ENCODE measurements around the gene ASH1L.

Gene ASH1L

DNA sequence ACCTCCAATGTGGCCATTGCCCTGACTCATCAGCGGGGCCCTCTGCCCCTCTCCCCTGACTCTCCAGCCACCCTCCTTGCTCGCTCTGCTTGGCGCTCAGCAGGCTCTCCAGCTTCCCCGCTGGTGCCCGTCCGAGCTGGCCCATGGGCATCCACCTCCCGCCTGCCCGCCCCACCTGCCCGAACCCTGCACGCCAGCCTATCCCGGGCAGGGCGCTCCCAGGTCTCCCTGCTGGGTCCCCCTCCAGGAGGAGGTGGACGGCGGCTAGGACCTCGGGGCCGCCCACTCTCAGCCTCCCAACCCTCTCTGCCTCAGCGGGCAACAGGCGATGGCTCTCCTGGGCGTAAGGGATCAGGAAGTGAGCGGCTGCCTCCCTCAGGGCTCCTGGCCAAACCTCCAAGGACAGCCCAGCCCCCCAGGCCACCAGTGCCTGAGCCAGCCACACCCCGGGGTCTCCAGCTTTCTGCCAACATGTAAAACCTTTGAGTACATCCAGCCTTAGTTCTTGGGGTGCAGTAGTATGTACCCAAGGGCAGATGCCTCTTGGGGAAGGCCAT is 274.5 kb downstream of the ASH1L start:
- in situ Hi-C loops (cut with HindIII; ENCODE audit: low pct_unique_long_range_greater_than_20kb, low sequenced_read_pairs) = no loop called here

DNA sequence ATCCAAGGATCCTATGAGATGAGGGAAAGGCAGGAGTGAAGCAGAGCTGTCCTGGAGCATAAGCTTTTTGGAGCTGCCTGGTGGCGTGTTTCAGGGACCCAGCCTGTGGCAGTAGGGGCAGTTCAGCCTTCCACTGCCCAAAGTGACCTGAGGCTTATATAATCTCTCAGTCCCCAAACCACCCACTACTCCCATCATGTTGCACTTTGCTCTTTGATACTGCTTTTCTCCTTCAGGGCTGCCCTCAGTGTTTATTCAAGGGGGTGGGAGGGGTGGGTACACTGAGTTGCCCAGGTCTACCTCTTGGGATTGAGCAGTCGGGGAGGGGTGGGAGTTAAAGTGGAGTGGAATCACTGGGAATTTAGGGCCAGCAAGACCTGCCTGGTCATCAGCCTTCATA is 276.1 kb downstream of the ASH1L start:
- in situ Hi-C loops (cut with HindIII; ENCODE audit: low pct_unique_long_range_greater_than_20kb, low sequenced_read_pairs) = no loop called here
- TF ChIP-seq JUND (IDR thresholded peaks at IDR 0.05; ENCODE audit: low read depth) = no peak
- no peak for DNase-seq (ENCODE audit: low read depth in 1 of 2, low spot score in 1 of 2)

More for the DNA sequence above, 274.5 kb downstream of the ASH1L start:
- DNase-seq (ENCODE audit: low read depth in 1 of 2, low spot score in 1 of 2) = no peak
- no peak for TF ChIP-seq JUND (IDR thresholded peaks at IDR 0.05; ENCODE audit: low read depth)

DNA sequence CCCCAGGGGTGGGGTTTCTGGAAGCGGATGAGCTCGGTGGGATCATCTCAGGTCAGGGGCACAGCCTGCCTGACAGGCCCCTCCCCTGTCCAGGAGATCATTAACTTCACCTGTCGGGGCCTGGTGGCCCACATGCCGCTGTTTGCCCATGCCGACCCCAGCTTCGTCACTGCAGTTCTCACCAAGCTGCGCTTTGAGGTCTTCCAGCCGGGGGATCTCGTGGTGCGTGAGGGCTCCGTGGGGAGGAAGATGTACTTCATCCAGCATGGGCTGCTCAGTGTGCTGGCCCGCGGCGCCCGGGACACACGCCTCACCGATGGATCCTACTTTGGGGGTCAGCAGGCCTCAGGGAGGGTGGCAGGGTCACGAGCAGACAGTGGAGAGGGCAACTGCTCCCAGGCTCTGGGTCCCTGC is 277.0 kb downstream of the ASH1L start:
- in situ Hi-C loops (cut with HindIII; ENCODE audit: low pct_unique_long_range_greater_than_20kb, low sequenced_read_pairs) = no loop called here
- TF ChIP-seq JUND (IDR thresholded peaks at IDR 0.05; ENCODE audit: low read depth) = no peak
- no peak for DNase-seq (ENCODE audit: low read depth in 1 of 2, low spot score in 1 of 2)
